Caco-2 (cell line): Measurements from ENCODE around the gene PERP. TPM values are rescaled to one million over a fixed set of nuclear protein-coding genes. Genes with fewer than 3 reads are reported as not detected.

ENCODE experiments used
- BruUV-seq: library from RNA; stranded (reverse); fragments of 400-500 nt; replicated peaks from 2 replicates; lab custom pipeline; 2021; lab: Mats Ljungman, UMichigan
- CTCF ChIA-PET: fragments of 300-600 bp; sonication (Branson Sonifier 250); formaldehyde crosslinking; loops from one replicate; lab custom pipeline; 2022; ENCODE audit warnings: antibody characterized with exemption; lab: Charles Lee
- POLR2A ChIA-PET: fragments of 300-600 bp; sonication (Branson Sonifier 250); formaldehyde crosslinking; loops from one replicate; lab custom pipeline; 2022; ENCODE audit warnings: antibody characterized with exemption; lab: Charles Lee
- DNase-seq, 2 experiments: peaks; one replicate each; pipeline versions ENCODE4 v3.0.0 to v3.0.0-alpha.2; 2020 to 2022
- H3K27me3 ChIP-seq: replicated peaks from 2 replicates; pipeline ENCODE4 v1.6.0; 2011; ENCODE audit warnings: low read length; ENCODE audit not compliant: control insufficient read depth, insufficient read depth
- H3K36me3 ChIP-seq: 2 replicates; pipeline ENCODE4 v1.5.1; 2011; ENCODE audit warnings: low read length; ENCODE audit not compliant: control insufficient read depth, insufficient read depth
- H3K4me1 ChIP-seq: fragments of 250-450 bp; sonication (Bioruptor Pico); 2 replicates; pipeline ENCODE4 v1.5.1; 2020; ENCODE audit warnings: mild to moderate bottlenecking
- H3K4me3 ChIP-seq: 2 replicates; pipeline ENCODE4 v1.5.1; 2011; ENCODE audit warnings: low read depth, mild to moderate bottlenecking, control low read depth, low read length
- H3K9me3 ChIP-seq: fragments of 250-450 bp; sonication (Bioruptor Pico); 2 replicates; pipeline ENCODE4 v1.5.1; 2020; ENCODE audit warnings: mild to moderate bottlenecking, moderate library complexity
- H3K27ac Mint-ChIP-seq: one replicate; pipeline ENCODE4 v1.8.0; 2022; ENCODE audit warnings: mixed read lengths; ENCODE audit not compliant: unreplicated experiment
- H3K27me3 Mint-ChIP-seq: one replicate; pipeline ENCODE4 v1.8.0; 2022; ENCODE audit warnings: mixed read lengths; ENCODE audit not compliant: insufficient read depth, unreplicated experiment
- H3K36me3 Mint-ChIP-seq: one replicate; pipeline ENCODE4 v1.8.0; 2022; ENCODE audit warnings: mild to moderate bottlenecking, mixed read lengths; ENCODE audit not compliant: insufficient read depth, unreplicated experiment
- H3K4me1 Mint-ChIP-seq: one replicate; pipeline ENCODE4 v1.8.0; 2022; ENCODE audit warnings: low read depth, mixed read lengths; ENCODE audit not compliant: unreplicated experiment
- H3K4me3 Mint-ChIP-seq: one replicate; pipeline ENCODE4 v1.8.0; 2022; ENCODE audit warnings: mild to moderate bottlenecking, moderate library complexity, mixed read lengths; ENCODE audit not compliant: unreplicated experiment
- H3K9me3 Mint-ChIP-seq: one replicate; pipeline ENCODE4 v1.8.0; 2022; ENCODE audit warnings: mixed read lengths; ENCODE audit not compliant: unreplicated experiment
- CTCF ChIP-seq, 2 experiments: fragments of 200-600 bp in 1 of 2; IDR thresholded peaks; 1 replicate in 1 of 2; 2 replicates in 1 of 2; pipeline versions ENCODE4 v1.5.1 to v1.8.0; 2011 to 2022; ENCODE audit warnings: antibody characterized with exemption in 1 of 2, control low read depth in 1 of 2, inconsistent platforms in 1 of 2, low read depth in 1 of 2, low read length in 1 of 2, mild to moderate bottlenecking in 1 of 2, moderate library complexity in 1 of 2; ENCODE audit not compliant: insufficient read depth in 1 of 2, severe bottlenecking in 1 of 2, unreplicated experiment in 1 of 2
- intact Hi-C: fragments of 100-400 bp; cut with micrococcal nuclease; formaldehyde crosslinking; loops from one replicate; pipeline ENCODE4 v1.10.0; 2022; ENCODE audit not compliant: unreplicated experiment
- total RNA-seq: library from RNA; stranded (reverse); gene quantifications from 2 replicates; pipeline ENCODE4 v1.2.3, GENCODE V29; 2022

The PERP gene
- total RNA-seq, 1 experiment from 2014 or later: 141 TPM

- Mint-ChIP-seq H3K4me3 (no peak overlapping the region), H3K27ac (no peak overlapping the region), H3K9me3 (peaks cover 15% of the 10 kb centered on the region), H3K4me1 (peaks cover 7% of the 10 kb centered on the region), H3K36me3 (peaks cover 5% of the 10 kb centered on the region), H3K27me3 (no peaks in the 10 kb centered on the region)
- intact Hi-C loops: loop anchor here (5.0 kb wide), 2 partner anchors 117 to 652 kb away; no protein-coding TSS in a partner anchor
- ChIA-PET POLR2A (no interaction called here), CTCF (interaction anchor here (0.8 to 3.0 kb wide), 5 partner anchors 96 to 289 kb away, joined by 3 to 22 read pairs (median 5); partner anchors contain the start of gene HEBP2)
- Histone ChIP-seq H3K36me3 (no peaks in the 10 kb centered on the region), H3K4me3 (no peak overlapping the region), H3K27me3 (no peaks in the 10 kb centered on the region), H3K9me3 (no peaks in the 10 kb centered on the region), H3K4me1 (peaks cover 13% of the 10 kb centered on the region; the same call in 1 of the 2 replicates)
- TF ChIP-seq CTCF (IDR thresholded peaks at IDR 0.05; ENCODE audit: insufficient read depth in 1 of 2, low read depth in 1 of 2, low read length in 1 of 2, severe bottlenecking in 1 of 2, unreplicated experiment in 1 of 2): no peak
- BruUV-seq: no TSS peak
- DNase-seq: no peak
Measured at GRCh38 chr6:138115201-138115600, 8.0 kb upstream of the PERP start.

- Mint-ChIP-seq H3K4me1 (peaks cover 13% of the 10 kb centered on the region), H3K27ac (no peak overlapping the region), H3K36me3 (peaks cover 5% of the 10 kb centered on the region), H3K4me3 (no peak overlapping the region), H3K9me3 (peaks cover 4% of the 10 kb centered on the region), H3K27me3 (no peaks in the 10 kb centered on the region)
- H3K4me1 ChIP-seq: peaks cover 13% of the 10 kb centered on the region; the same call in 1 of the 2 replicates
- BruUV-seq: no TSS peak
- H3K4me3 ChIP-seq: no peak overlapping the region
- H3K27me3 ChIP-seq: no peaks in the 10 kb centered on the region
- intact Hi-C loops: no loop called here
- ChIA-PET CTCF (interaction anchor here (0.6 to 1.7 kb wide), 4 partner anchors 109 to 172 kb away, joined by 3 to 5 read pairs (median 4); no protein-coding TSS in a partner anchor), POLR2A (no interaction called here)
- H3K9me3 ChIP-seq: no peaks in the 10 kb centered on the region
- no peaks in the 10 kb centered on the region for H3K36me3 ChIP-seq
- peak in 1 of 2 experiments; percentile 28 for TF ChIP-seq CTCF (IDR thresholded peaks at IDR 0.05; ENCODE audit: insufficient read depth in 1 of 2, low read depth in 1 of 2, low read length in 1 of 2, severe bottlenecking in 1 of 2, unreplicated experiment in 1 of 2)
- no peak for DNase-seq
Measured at GRCh38 chr6:138113588-138114210, 6.5 kb upstream of the PERP start.

GRCh38 chr6:138110229-138110628 is 3.0 kb upstream of the PERP start:
- intact Hi-C loops: no loop called here

More at GRCh38 chr6:138110229-138110628, 3.0 kb upstream of the PERP start:
- no peak for DNase-seq
- ChIA-PET POLR2A (no interaction called here), CTCF (no interaction called here)
- Mint-ChIP-seq H3K4me1 (peaks cover 6% of the 10 kb centered on the region), H3K9me3 (no peaks in the 10 kb centered on the region), H3K36me3 (peaks cover 18% of the 10 kb centered on the region), H3K4me3 (no peak overlapping the region), H3K27me3 (no peaks in the 10 kb centered on the region), H3K27ac (no peak overlapping the region)
- TF ChIP-seq CTCF (IDR thresholded peaks at IDR 0.05; ENCODE audit: insufficient read depth in 1 of 2, low read depth in 1 of 2, low read length in 1 of 2, severe bottlenecking in 1 of 2, unreplicated experiment in 1 of 2): no peak
- Histone ChIP-seq H3K4me3 (no peak overlapping the region), H3K27me3 (no peaks in the 10 kb centered on the region), H3K9me3 (no peaks in the 10 kb centered on the region), H3K4me1 (no peaks in the 10 kb centered on the region; the same call in 1 of the 2 replicates), H3K36me3 (no peaks in the 10 kb centered on the region)
- no TSS peak for BruUV-seq
